Mesenchymal stem cell (in vitro differentiated cells and primary cell): ENCODE data around the gene ZNF474.
A peak's percentile ranks its signal among the peaks of the same experiment; 100 is the strongest.

Experiments
- DNase-seq: peaks from one replicate; pipeline ENCODE4 v3.0.0-alpha.2; 2013
- H2AFZ ChIP-seq: one replicate; pipeline ENCODE4 v1.6.1; 2013; ENCODE audit warnings: low read depth, mild to moderate bottlenecking, control low read depth, inconsistent platforms, low read length, moderate library complexity
- H2AK5ac ChIP-seq: 2 replicates; pipeline ENCODE4 v1.6.1; 2013; ENCODE audit warnings: low read length, moderate library complexity, mild to moderate bottlenecking, inconsistent platforms; ENCODE audit not compliant: severe bottlenecking
- H2BK120ac ChIP-seq: one replicate; pipeline ENCODE4 v1.6.1; 2013; ENCODE audit warnings: low read depth, mild to moderate bottlenecking, inconsistent platforms, low read length, moderate library complexity
- H2BK12ac ChIP-seq, 2 experiments: one replicate each; pipeline ENCODE4 v1.6.1; 2013; ENCODE audit warnings: inconsistent platforms in 2 of 2, low read length in 2 of 2, mild to moderate bottlenecking in 2 of 2, moderate library complexity in 2 of 2, control low read depth in 1 of 2
- H2BK15ac ChIP-seq: one replicate; pipeline ENCODE4 v1.6.1; 2013; ENCODE audit warnings: mild to moderate bottlenecking, low read depth, inconsistent platforms; ENCODE audit not compliant: poor library complexity, severe bottlenecking
- H2BK5ac ChIP-seq: 2 replicates; pipeline ENCODE4 v1.6.1; 2013; ENCODE audit warnings: low read depth, mild to moderate bottlenecking, low read length, control low read depth, inconsistent platforms; ENCODE audit not compliant: poor library complexity, severe bottlenecking
- H3K14ac ChIP-seq, 2 experiments: one replicate each; pipeline ENCODE4 v1.6.1; 2013; ENCODE audit warnings: inconsistent platforms in 2 of 2, low read length in 2 of 2, control low read depth in 1 of 2, mild to moderate bottlenecking in 1 of 2, moderate library complexity in 1 of 2
- H3K18ac ChIP-seq, 2 experiments: one replicate each; pipeline ENCODE4 v1.6.1; 2013; ENCODE audit warnings: inconsistent platforms in 2 of 2, low read length in 2 of 2, control low read depth in 1 of 2, low read depth in 1 of 2, mild to moderate bottlenecking in 1 of 2
- H3K23ac ChIP-seq, 2 experiments: one replicate each; pipeline ENCODE4 v1.6.1; 2013; ENCODE audit warnings: inconsistent platforms in 2 of 2, low read length in 2 of 2, mild to moderate bottlenecking in 2 of 2, moderate library complexity in 2 of 2, control low read depth in 1 of 2
- H3K27ac ChIP-seq: 2 replicates; pipeline ENCODE4 v1.5.1; 2013; ENCODE audit warnings: mild to moderate bottlenecking, moderate library complexity, low read length, control low read depth, inconsistent platforms; ENCODE audit not compliant: poor library complexity, severe bottlenecking
- H3K27me3 ChIP-seq, 2 experiments: 2 replicates each; pipeline versions ENCODE4 v1.6.1 to v1.7.0; 2013; ENCODE audit warnings: low read length in 2 of 2, mild to moderate bottlenecking in 2 of 2, moderate library complexity in 2 of 2, control low read depth in 1 of 2, inconsistent platforms in 1 of 2; ENCODE audit not compliant: control insufficient read depth in 1 of 2, insufficient read depth in 1 of 2
- H3K36me3 ChIP-seq, 2 experiments: 2 replicates each; pipeline versions ENCODE4 v1.6.1 to v1.7.0; 2013; ENCODE audit warnings: low read length in 2 of 2, control low read depth in 1 of 2, inconsistent platforms in 1 of 2, low read depth in 1 of 2, mild to moderate bottlenecking in 1 of 2; ENCODE audit not compliant: insufficient read depth in 2 of 2, control insufficient read depth in 1 of 2
- H3K4ac ChIP-seq, 2 experiments: one replicate each; pipeline ENCODE4 v1.6.1; 2013; ENCODE audit warnings: inconsistent platforms in 2 of 2, low read length in 2 of 2, mild to moderate bottlenecking in 2 of 2, moderate library complexity in 2 of 2, control low read depth in 1 of 2, low read depth in 1 of 2
- H3K4me1 ChIP-seq: 2 replicates; pipeline ENCODE4 v1.6.1; 2013; ENCODE audit warnings: low read depth, low read length, control low read depth; ENCODE audit not compliant: control insufficient read depth, insufficient read depth
- H3K4me2 ChIP-seq: 2 replicates; pipeline ENCODE4 v1.6.1; 2013; ENCODE audit warnings: low read length, mild to moderate bottlenecking, inconsistent platforms; ENCODE audit not compliant: poor library complexity, severe bottlenecking
- H3K4me3 ChIP-seq, 2 experiments: 2 replicates each; pipeline versions ENCODE4 v1.5.1 to v1.7.0; 2013; ENCODE audit warnings: low read length in 2 of 2, mild to moderate bottlenecking in 2 of 2, control low read depth in 1 of 2, low read depth in 1 of 2; ENCODE audit not compliant: insufficient read depth in 1 of 2
- H3K79me1 ChIP-seq: replicated peaks from 2 replicates; pipeline ENCODE4 v1.6.1; 2013; ENCODE audit warnings: mild to moderate bottlenecking, control low read depth, low read length, inconsistent platforms; ENCODE audit not compliant: poor library complexity, severe bottlenecking
- H3K9ac ChIP-seq: 2 replicates; pipeline ENCODE4 v1.7.0; 2013; ENCODE audit warnings: mild to moderate bottlenecking, low read length, moderate library complexity
- H3K9me3 ChIP-seq: 2 replicates; pipeline ENCODE4 v1.7.0; 2013; ENCODE audit warnings: mild to moderate bottlenecking, low read length; ENCODE audit not compliant: control insufficient read depth
- H4K8ac ChIP-seq: one replicate; pipeline ENCODE4 v1.6.1; 2013; ENCODE audit warnings: inconsistent platforms, mild to moderate bottlenecking, low read length, moderate library complexity
- H4K91ac ChIP-seq: one replicate; pipeline ENCODE4 v1.6.1; 2013; ENCODE audit warnings: mild to moderate bottlenecking, low read length, inconsistent platforms
- WGBS: methylation state at CpG from one replicate; pipeline ENCODE4 v1.1.7; 2013; ENCODE audit warnings: mixed read lengths; 5-methylcytosine and 5-hydroxymethylcytosine counted together

ZNF474 gene

GRCh38 chr5:122163121-122164069 lies 34.0 kb downstream of the ZNF474 start:
- H2BK5ac ChIP-seq: peak overlapping the region; percentile 96
- H2BK120ac ChIP-seq: peak overlapping the region; percentile 76
- H3K27me3 ChIP-seq: no peaks in the 10 kb centered on the region
- no peak overlapping the region for H3K23ac ChIP-seq
- H2BK12ac ChIP-seq: peak overlapping the region; percentile 53 to 66
- H4K91ac ChIP-seq: peak overlapping the region; percentile 75
- peak overlapping the region; percentile 90 for H2AK5ac ChIP-seq
- peak; percentile 91 for DNase-seq
- H3K36me3 ChIP-seq: no peaks in the 10 kb centered on the region
- H3K4me1 ChIP-seq: peaks cover 9% of the 10 kb centered on the region
- WGBS: 20% methylated on average over 4 of the region's 4 CpGs
- H3K27ac ChIP-seq: peak overlapping the region; percentile 99
- H3K4me3 ChIP-seq: peak overlapping the region in 1 of 2 experiments; percentile 36
- H3K14ac ChIP-seq: no peak overlapping the region
- peak overlapping the region in 1 of 2 experiments; percentile 73 for H3K18ac ChIP-seq
- no peak overlapping the region for H2BK15ac ChIP-seq
- H4K8ac ChIP-seq: peak overlapping the region; percentile 76
- peak overlapping the region; percentile 66 for H3K9ac ChIP-seq
- H3K79me1 ChIP-seq: no peaks in the 10 kb centered on the region
- H2AFZ ChIP-seq: no peak overlapping the region
- H3K4ac ChIP-seq: peak overlapping the region; percentile 75
- no peak overlapping the region for H3K4me2 ChIP-seq
- no peaks in the 10 kb centered on the region for H3K9me3 ChIP-seq

- Histone ChIP-seq H3K36me3 (no peaks in the 10 kb centered on the region), H3K23ac (no peak overlapping the region), H3K18ac (peak overlapping the region; percentile 5 to 11), H3K4me1 (peaks cover 9% of the 10 kb centered on the region), H2BK15ac (peak overlapping the region; percentile 2), H3K9ac (peak overlapping the region; percentile 66), H3K4me2 (no peak overlapping the region), H4K8ac (no peak overlapping the region), H2BK5ac (peak overlapping the region; percentile 36), H2BK12ac (peak overlapping the region in 1 of 2 experiments; percentile 75), H3K27ac (peak overlapping the region; percentile 99), H4K91ac (no peak overlapping the region), H3K79me1 (no peaks in the 10 kb centered on the region), H3K9me3 (no peaks in the 10 kb centered on the region), H3K4me3 (no peak overlapping the region), H2BK120ac (no peak overlapping the region), H3K4ac (no peak overlapping the region), H2AK5ac (peak overlapping the region; percentile 87), H3K14ac (peak overlapping the region in 1 of 2 experiments; percentile 18), H2AFZ (no peak overlapping the region), H3K27me3 (no peaks in the 10 kb centered on the region)
- no peak for DNase-seq
These were observed 34.7 kb downstream of the ZNF474 start for GRCh38 chr5:122164070-122164435.

GRCh38 chr5:122164831-122165558 lies 35.6 kb downstream of the ZNF474 start:
- peak overlapping the region in 1 of 2 experiments; percentile 49 for H3K18ac ChIP-seq
- WGBS: 94% methylated on average over 3 of the region's 3 CpGs
- no peaks in the 10 kb centered on the region for H3K36me3 ChIP-seq
- H4K91ac ChIP-seq: no peak overlapping the region
- H4K8ac ChIP-seq: no peak overlapping the region
- H2BK15ac ChIP-seq: no peak overlapping the region
- no peak overlapping the region for H3K9ac ChIP-seq
- H3K27me3 ChIP-seq: no peaks in the 10 kb centered on the region
- H2AK5ac ChIP-seq: peak overlapping the region; percentile 87
- no peak overlapping the region for H3K4ac ChIP-seq
- no peak overlapping the region for H2AFZ ChIP-seq
- no peak overlapping the region for H3K23ac ChIP-seq
- peak overlapping the region; percentile 99 for H3K27ac ChIP-seq
- no peak for DNase-seq
- no peak overlapping the region for H2BK120ac ChIP-seq
- no peak overlapping the region for H3K4me2 ChIP-seq
- no peak overlapping the region for H3K14ac ChIP-seq
- H2BK12ac ChIP-seq: no peak overlapping the region
- peak overlapping the region; percentile 48 for H2BK5ac ChIP-seq
- H3K4me1 ChIP-seq: peaks cover 9% of the 10 kb centered on the region
- no peaks in the 10 kb centered on the region for H3K9me3 ChIP-seq
- H3K4me3 ChIP-seq: no peak overlapping the region
- no peaks in the 10 kb centered on the region for H3K79me1 ChIP-seq

GRCh38 chr5:122165559-122166078 lies 36.3 kb downstream of the ZNF474 start:
- Histone ChIP-seq H2AK5ac (peak overlapping the region; percentile 81), H3K79me1 (no peaks in the 10 kb centered on the region), H4K8ac (no peak overlapping the region), H2BK12ac (no peak overlapping the region), H4K91ac (no peak overlapping the region), H3K23ac (no peak overlapping the region), H3K36me3 (no peaks in the 10 kb centered on the region), H2BK15ac (no peak overlapping the region), H3K27me3 (no peaks in the 10 kb centered on the region), H3K9me3 (no peaks in the 10 kb centered on the region), H2AFZ (no peak overlapping the region), H3K4me3 (no peak overlapping the region), H3K4me2 (no peak overlapping the region), H2BK120ac (no peak overlapping the region), H3K14ac (no peak overlapping the region), H3K9ac (no peak overlapping the region), H3K18ac (no peak overlapping the region), H3K4ac (no peak overlapping the region), H3K4me1 (peaks cover 9% of the 10 kb centered on the region), H3K27ac (peak overlapping the region; percentile 99), H2BK5ac (no peak overlapping the region)
- no peak for DNase-seq
- 100% methylated on average over 1 of the region's 3 CpGs for WGBS
